ENCODE data around the gene CPS1.

Gene CPS1

DNA sequence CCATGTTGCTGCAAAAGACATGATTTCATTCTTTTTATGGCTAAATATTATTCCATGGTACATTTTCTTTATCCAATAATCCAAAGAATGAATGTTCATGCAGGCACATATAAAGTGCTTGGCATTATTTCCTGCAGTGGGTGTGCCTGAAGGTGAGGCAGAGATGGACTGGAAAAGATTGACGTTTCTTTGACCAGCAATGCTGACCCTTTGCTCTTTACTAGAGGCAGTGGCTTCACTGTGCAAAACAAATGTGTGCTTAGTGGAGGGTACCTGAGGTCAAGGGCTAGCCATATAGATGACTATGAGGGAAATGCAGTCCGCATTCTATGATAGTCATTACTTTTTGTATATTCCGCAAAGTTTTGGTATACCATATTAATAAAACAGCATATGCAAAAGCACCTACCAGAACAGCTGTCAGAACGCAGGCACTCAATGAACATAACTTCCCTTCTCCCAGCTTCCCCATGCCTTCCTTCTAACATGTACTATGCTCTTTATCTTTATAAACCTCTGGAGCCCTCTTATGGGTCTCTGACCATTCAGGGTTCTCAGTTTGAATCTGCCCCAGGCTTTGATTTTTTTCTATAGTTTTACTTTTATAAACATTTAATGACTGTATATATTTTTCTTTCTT lies 32.6 kb upstream of the CPS1 start:
- Mint-ChIP-seq H3K27ac (no peak overlapping the region), H3K4me1 (no peaks in the 10 kb centered on the region), H3K4me3 (no peak overlapping the region), H3K27me3 (ENCODE audit: low read depth) (no peaks in the 10 kb centered on the region), H3K9me3 (peaks cover 2% of the 10 kb centered on the region), H3K36me3 (ENCODE audit: low read depth) (peaks cover 15% of the 10 kb centered on the region)
- TF ChIP-seq, protein P1, sequence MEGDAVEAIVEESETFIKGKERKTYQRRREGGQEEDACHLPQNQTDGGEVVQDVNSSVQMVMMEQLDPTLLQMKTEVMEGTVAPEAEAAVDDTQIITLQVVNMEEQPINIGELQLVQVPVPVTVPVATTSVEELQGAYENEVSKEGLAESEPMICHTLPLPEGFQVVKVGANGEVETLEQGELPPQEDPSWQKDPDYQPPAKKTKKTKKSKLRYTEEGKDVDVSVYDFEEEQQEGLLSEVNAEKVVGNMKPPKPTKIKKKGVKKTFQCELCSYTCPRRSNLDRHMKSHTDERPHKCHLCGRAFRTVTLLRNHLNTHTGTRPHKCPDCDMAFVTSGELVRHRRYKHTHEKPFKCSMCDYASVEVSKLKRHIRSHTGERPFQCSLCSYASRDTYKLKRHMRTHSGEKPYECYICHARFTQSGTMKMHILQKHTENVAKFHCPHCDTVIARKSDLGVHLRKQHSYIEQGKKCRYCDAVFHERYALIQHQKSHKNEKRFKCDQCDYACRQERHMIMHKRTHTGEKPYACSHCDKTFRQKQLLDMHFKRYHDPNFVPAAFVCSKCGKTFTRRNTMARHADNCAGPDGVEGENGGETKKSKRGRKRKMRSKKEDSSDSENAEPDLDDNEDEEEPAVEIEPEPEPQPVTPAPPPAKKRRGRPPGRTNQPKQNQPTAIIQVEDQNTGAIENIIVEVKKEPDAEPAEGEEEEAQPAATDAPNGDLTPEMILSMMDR (IDR thresholded peaks at IDR 0.05; ENCODE audit: unreplicated experiment in 3 of 3) = no peak

GRCh38 chr2:210524533-210524932 lies 31.9 kb upstream of the CPS1 start:
- Mint-ChIP-seq H3K27me3 (ENCODE audit: low read depth) (no peaks in the 10 kb centered on the region), H3K27ac (no peak overlapping the region), H3K4me3 (no peak overlapping the region), H3K9me3 (peaks cover 2% of the 10 kb centered on the region), H3K36me3 (ENCODE audit: low read depth) (peaks cover 12% of the 10 kb centered on the region), H3K4me1 (no peaks in the 10 kb centered on the region)
- TF ChIP-seq, protein P1 (IDR thresholded peaks at IDR 0.05; ENCODE audit: unreplicated experiment in 3 of 3) = no peak

GRCh38 chr2:210527286-210527685 lies 29.1 kb upstream of the CPS1 start:
- no peak overlapping the region for H3K4me3 Mint-ChIP-seq
- no peaks in the 10 kb centered on the region for H3K4me1 Mint-ChIP-seq
- no peaks in the 10 kb centered on the region for H3K27me3 Mint-ChIP-seq (ENCODE audit: low read depth)
- TF ChIP-seq, protein P1 (IDR thresholded peaks at IDR 0.05; ENCODE audit: unreplicated experiment in 3 of 3) = no peak
- peaks cover 11% of the 10 kb centered on the region for H3K36me3 Mint-ChIP-seq (ENCODE audit: low read depth)
- H3K27ac Mint-ChIP-seq = no peak overlapping the region
- peaks cover 2% of the 10 kb centered on the region for H3K9me3 Mint-ChIP-seq

GRCh38 chr2:210528716-210529115 lies 27.7 kb upstream of the CPS1 start:
- Mint-ChIP-seq H3K27me3 (ENCODE audit: low read depth) (no peaks in the 10 kb centered on the region), H3K4me1 (no peaks in the 10 kb centered on the region), H3K4me3 (no peak overlapping the region), H3K36me3 (ENCODE audit: low read depth) (peaks cover 7% of the 10 kb centered on the region), H3K9me3 (no peaks in the 10 kb centered on the region), H3K27ac (no peak overlapping the region)
- TF ChIP-seq, protein P1 (IDR thresholded peaks at IDR 0.05; ENCODE audit: unreplicated experiment in 3 of 3) = no peak

- Mint-ChIP-seq H3K36me3 (ENCODE audit: low read depth) (no peaks in the 10 kb centered on the region), H3K9me3 (no peaks in the 10 kb centered on the region), H3K27me3 (ENCODE audit: low read depth) (no peaks in the 10 kb centered on the region), H3K27ac (no peak overlapping the region), H3K4me1 (no peaks in the 10 kb centered on the region), H3K4me3 (no peak overlapping the region)
- TF ChIP-seq, protein P1 (IDR thresholded peaks at IDR 0.05; ENCODE audit: unreplicated experiment in 3 of 3) = no peak
Measured at GRCh38 chr2:210531050-210531449, 25.3 kb upstream of the CPS1 start.

GRCh38 chr2:210531482-210531881 lies 24.9 kb upstream of the CPS1 start:
- Mint-ChIP-seq H3K36me3 (ENCODE audit: low read depth) (no peaks in the 10 kb centered on the region), H3K9me3 (no peaks in the 10 kb centered on the region), H3K4me3 (no peak overlapping the region), H3K4me1 (no peaks in the 10 kb centered on the region), H3K27me3 (ENCODE audit: low read depth) (no peaks in the 10 kb centered on the region), H3K27ac (no peak overlapping the region)
- TF ChIP-seq, protein P1 (IDR thresholded peaks at IDR 0.05; ENCODE audit: unreplicated experiment in 3 of 3) = no peak
